ENCODE data around the gene CLDN14.

The CLDN14 gene

DNA sequence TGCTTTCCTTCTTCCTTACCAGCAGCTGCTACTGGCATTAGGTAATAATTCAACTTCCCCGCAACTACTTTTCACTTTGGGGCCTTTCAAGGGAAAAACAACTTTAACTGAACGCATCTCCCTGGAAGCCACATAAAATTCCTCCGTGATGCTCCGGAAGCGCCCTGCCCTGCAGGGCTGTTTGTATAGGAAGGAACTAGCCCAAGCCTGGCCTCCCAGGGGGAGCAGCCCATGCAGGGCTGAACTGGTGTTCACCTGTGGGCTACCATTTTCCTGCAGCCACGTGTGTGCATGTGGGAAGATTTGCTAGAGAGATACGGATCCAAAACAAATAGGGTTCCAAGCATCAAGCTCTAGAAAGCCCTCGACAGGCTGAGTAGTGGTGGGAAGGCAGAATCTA is 14.4 kb downstream of the CLDN14 start:
- no peak overlapping the region for H3K14ac ChIP-seq (ENCODE audit: low read length)
- no peak overlapping the region for H3K4me3 ChIP-seq (ENCODE audit: low read depth, low read length)
- no peaks in the 10 kb centered on the region for H3K79me2 ChIP-seq (ENCODE audit: control insufficient read depth, insufficient read depth, low read length, poor library complexity)
- DNase-seq = no peak
- whole genome bisulfite sequencing (ENCODE audit: extremely low coverage, insufficient coverage, insufficient read length) = no CpG with 5 or more reads among the region's 8 CpGs
- H3K9me3 ChIP-seq (ENCODE audit: insufficient read depth, low read depth, low read length) = no peaks in the 10 kb centered on the region
- no peak overlapping the region for H2AFZ ChIP-seq (ENCODE audit: insufficient read depth, low read length, poor library complexity)
- H3K36me3 ChIP-seq (ENCODE audit: control insufficient read depth in 1 of 2, insufficient read depth in 2 of 2, low read length in 2 of 2) = no peaks in the 10 kb centered on the region
- H2BK5ac ChIP-seq (ENCODE audit: low read depth, low read length, poor library complexity) = no peak overlapping the region
- H3K9ac ChIP-seq (ENCODE audit: low read length) = no peak overlapping the region
- no peaks in the 10 kb centered on the region for H3K79me1 ChIP-seq (ENCODE audit: low read length)
- no peaks in the 10 kb centered on the region for H3K27me3 ChIP-seq (ENCODE audit: insufficient read depth, low read length)
- H3K23ac ChIP-seq (ENCODE audit: low read length) = no peak overlapping the region
- no peak overlapping the region for H2BK120ac ChIP-seq (ENCODE audit: insufficient read depth, low read length, poor library complexity)
- H2BK12ac ChIP-seq (ENCODE audit: low read length) = no peak overlapping the region
- H4K91ac ChIP-seq (ENCODE audit: low read depth, low read length) = no peak overlapping the region
- H2AK5ac ChIP-seq (ENCODE audit: low read length) = no peak overlapping the region
- H4K8ac ChIP-seq (ENCODE audit: low read depth, low read length) = no peak overlapping the region
- no peaks in the 10 kb centered on the region for H3K4me1 ChIP-seq (ENCODE audit: control insufficient read depth in 1 of 2, insufficient read depth in 2 of 2, low read length in 2 of 2)
- no peak overlapping the region for H4K12ac ChIP-seq (ENCODE audit: low read depth, low read length)
- no peak overlapping the region for H3K4ac ChIP-seq (ENCODE audit: low read depth, low read length)
- H3K18ac ChIP-seq (ENCODE audit: low read length) = no peak overlapping the region
- H3K4me2 ChIP-seq (ENCODE audit: low read length) = no peak overlapping the region
- H3K27ac ChIP-seq (ENCODE audit: low read depth, low read length) = no peak overlapping the region

DNA sequence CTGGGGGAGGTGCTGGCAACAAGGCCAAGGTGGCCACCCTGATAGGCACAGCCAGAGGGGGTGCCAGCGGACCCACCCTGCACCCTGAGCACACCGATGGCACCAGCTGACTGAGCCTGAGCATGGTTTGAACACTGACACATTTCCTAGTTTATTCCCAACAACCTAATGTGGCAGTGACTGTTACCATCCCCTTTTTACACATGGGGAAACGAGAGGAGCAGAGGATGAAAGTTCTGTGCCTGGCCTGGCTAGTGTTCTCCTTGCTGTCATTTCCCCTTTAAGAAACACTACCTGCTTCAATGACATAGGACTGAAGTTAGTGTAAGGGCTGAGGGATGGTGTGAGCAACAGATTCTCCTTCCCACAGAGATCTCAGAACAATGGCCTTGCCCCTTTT is 15.3 kb downstream of the CLDN14 start:
- Histone ChIP-seq H3K4me3 (ENCODE audit: low read depth, low read length) (no peak overlapping the region), H3K4me1 (ENCODE audit: control insufficient read depth in 1 of 2, insufficient read depth in 2 of 2, low read length in 2 of 2) (no peaks in the 10 kb centered on the region)
- WGBS (ENCODE audit: extremely low coverage, insufficient coverage, insufficient read length) = no CpG with 5 or more reads among the region's 3 CpGs

DNA sequence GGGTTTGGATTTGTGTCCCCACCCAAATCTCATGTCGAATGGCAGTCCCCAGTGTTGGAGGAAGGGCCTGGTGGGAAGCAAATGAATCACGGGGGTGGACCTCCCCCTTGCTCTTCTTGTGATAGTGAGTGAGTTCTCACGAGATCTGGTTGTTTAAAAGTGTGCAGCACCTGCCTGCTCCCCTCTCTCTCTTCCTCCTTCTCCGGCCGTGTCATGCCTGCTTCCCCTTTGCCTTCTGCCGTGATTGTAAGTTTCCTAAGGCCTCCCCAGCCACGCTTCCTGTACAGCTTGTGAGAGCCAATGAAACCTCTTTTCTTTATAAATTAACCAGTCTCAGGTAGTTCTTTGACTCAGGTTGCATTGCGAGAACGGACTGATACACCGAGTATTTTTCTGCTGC is 15.9 kb downstream of the CLDN14 start:
- no peak overlapping the region for H3K14ac ChIP-seq (ENCODE audit: low read length)
- DNase-seq = no peak
- no peak overlapping the region for H4K8ac ChIP-seq (ENCODE audit: low read depth, low read length)
- no peak overlapping the region for H2AK5ac ChIP-seq (ENCODE audit: low read length)
- no peaks in the 10 kb centered on the region for H3K4me1 ChIP-seq (ENCODE audit: control insufficient read depth in 1 of 2, insufficient read depth in 2 of 2, low read length in 2 of 2)
- H3K9me3 ChIP-seq (ENCODE audit: insufficient read depth, low read depth, low read length) = no peaks in the 10 kb centered on the region
- no CpG with 5 or more reads among the region's 10 CpGs for WGBS (ENCODE audit: extremely low coverage, insufficient coverage, insufficient read length)
- no peak overlapping the region for H2AFZ ChIP-seq (ENCODE audit: insufficient read depth, low read length, poor library complexity)
- H4K12ac ChIP-seq (ENCODE audit: low read depth, low read length) = no peak overlapping the region
- no peaks in the 10 kb centered on the region for H3K36me3 ChIP-seq (ENCODE audit: control insufficient read depth in 1 of 2, insufficient read depth in 2 of 2, low read length in 2 of 2)
- no peak overlapping the region for H3K4me2 ChIP-seq (ENCODE audit: low read length)
- H3K9ac ChIP-seq (ENCODE audit: low read length) = no peak overlapping the region
- H2BK12ac ChIP-seq (ENCODE audit: low read length) = no peak overlapping the region
- H3K4me3 ChIP-seq (ENCODE audit: low read depth, low read length) = no peak overlapping the region
- H3K79me2 ChIP-seq (ENCODE audit: control insufficient read depth, insufficient read depth, low read length, poor library complexity) = no peaks in the 10 kb centered on the region
- no peaks in the 10 kb centered on the region for H3K79me1 ChIP-seq (ENCODE audit: low read length)
- H4K91ac ChIP-seq (ENCODE audit: low read depth, low read length) = no peak overlapping the region
- no peaks in the 10 kb centered on the region for H3K27me3 ChIP-seq (ENCODE audit: insufficient read depth, low read length)
- H3K18ac ChIP-seq (ENCODE audit: low read length) = no peak overlapping the region
- no peak overlapping the region for H3K4ac ChIP-seq (ENCODE audit: low read depth, low read length)
- no peak overlapping the region for H2BK5ac ChIP-seq (ENCODE audit: low read depth, low read length, poor library complexity)
- H2BK120ac ChIP-seq (ENCODE audit: insufficient read depth, low read length, poor library complexity) = no peak overlapping the region
- H3K23ac ChIP-seq (ENCODE audit: low read length) = no peak overlapping the region
- no peak overlapping the region for H3K27ac ChIP-seq (ENCODE audit: low read depth, low read length)

More for the DNA sequence above, 15.3 kb downstream of the CLDN14 start:
- H3K9ac ChIP-seq (ENCODE audit: low read length) = no peak overlapping the region
- H3K4me2 ChIP-seq (ENCODE audit: low read length) = no peak overlapping the region
- no peaks in the 10 kb centered on the region for H3K9me3 ChIP-seq (ENCODE audit: insufficient read depth, low read depth, low read length)
- no peak overlapping the region for H2BK120ac ChIP-seq (ENCODE audit: insufficient read depth, low read length, poor library complexity)
- H3K4ac ChIP-seq (ENCODE audit: low read depth, low read length) = no peak overlapping the region
- no peak overlapping the region for H3K27ac ChIP-seq (ENCODE audit: low read depth, low read length)
- no peak overlapping the region for H2AK5ac ChIP-seq (ENCODE audit: low read length)
- DNase-seq = no peak
- H2BK5ac ChIP-seq (ENCODE audit: low read depth, low read length, poor library complexity) = no peak overlapping the region
- no peaks in the 10 kb centered on the region for H3K27me3 ChIP-seq (ENCODE audit: insufficient read depth, low read length)
- H2BK12ac ChIP-seq (ENCODE audit: low read length) = no peak overlapping the region
- no peak overlapping the region for H4K12ac ChIP-seq (ENCODE audit: low read depth, low read length)
- H3K23ac ChIP-seq (ENCODE audit: low read length) = no peak overlapping the region
- no peak overlapping the region for H2AFZ ChIP-seq (ENCODE audit: insufficient read depth, low read length, poor library complexity)
- H3K79me2 ChIP-seq (ENCODE audit: control insufficient read depth, insufficient read depth, low read length, poor library complexity) = no peaks in the 10 kb centered on the region
- no peak overlapping the region for H4K91ac ChIP-seq (ENCODE audit: low read depth, low read length)
- no peak overlapping the region for H3K18ac ChIP-seq (ENCODE audit: low read length)
- no peaks in the 10 kb centered on the region for H3K79me1 ChIP-seq (ENCODE audit: low read length)
- H4K8ac ChIP-seq (ENCODE audit: low read depth, low read length) = no peak overlapping the region
- H3K14ac ChIP-seq (ENCODE audit: low read length) = no peak overlapping the region
- H3K36me3 ChIP-seq (ENCODE audit: control insufficient read depth in 1 of 2, insufficient read depth in 2 of 2, low read length in 2 of 2) = no peaks in the 10 kb centered on the region

DNA sequence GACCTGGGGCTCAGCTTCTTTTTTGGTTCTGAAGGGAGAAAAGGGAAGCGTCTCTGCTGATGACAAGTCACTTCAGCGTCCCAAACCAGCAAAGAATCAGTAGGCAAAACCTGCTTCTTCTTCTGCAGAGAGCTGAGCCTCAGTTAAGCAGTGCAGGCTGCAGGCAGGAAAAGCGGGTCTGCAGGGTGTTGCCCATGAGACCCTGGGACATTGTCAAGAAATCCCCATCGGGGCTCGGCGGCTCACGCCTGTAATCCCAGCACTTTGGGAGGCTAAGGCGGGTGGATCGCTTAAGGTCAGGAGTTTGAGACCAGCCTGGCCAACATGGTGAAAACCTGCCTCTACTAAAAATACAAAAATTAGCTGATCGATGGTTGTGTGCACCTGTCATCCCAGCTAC is 16.7 kb downstream of the CLDN14 start:
- H4K8ac ChIP-seq (ENCODE audit: low read depth, low read length) = no peak overlapping the region
- H2BK12ac ChIP-seq (ENCODE audit: low read length) = no peak overlapping the region
- DNase-seq = no peak
- H2AFZ ChIP-seq (ENCODE audit: insufficient read depth, low read length, poor library complexity) = no peak overlapping the region
- H3K79me2 ChIP-seq (ENCODE audit: control insufficient read depth, insufficient read depth, low read length, poor library complexity) = no peaks in the 10 kb centered on the region
- no peak overlapping the region for H3K27ac ChIP-seq (ENCODE audit: low read depth, low read length)
- H3K18ac ChIP-seq (ENCODE audit: low read length) = no peak overlapping the region
- H3K4me1 ChIP-seq (ENCODE audit: control insufficient read depth in 1 of 2, insufficient read depth in 2 of 2, low read length in 2 of 2) = no peaks in the 10 kb centered on the region
- no peak overlapping the region for H4K91ac ChIP-seq (ENCODE audit: low read depth, low read length)
- no peaks in the 10 kb centered on the region for H3K9me3 ChIP-seq (ENCODE audit: insufficient read depth, low read depth, low read length)
- no peak overlapping the region for H2BK5ac ChIP-seq (ENCODE audit: low read depth, low read length, poor library complexity)
- H2AK5ac ChIP-seq (ENCODE audit: low read length) = no peak overlapping the region
- H3K4ac ChIP-seq (ENCODE audit: low read depth, low read length) = no peak overlapping the region
- no peak overlapping the region for H3K4me2 ChIP-seq (ENCODE audit: low read length)
- H3K23ac ChIP-seq (ENCODE audit: low read length) = no peak overlapping the region
- H3K9ac ChIP-seq (ENCODE audit: low read length) = no peak overlapping the region
- WGBS (ENCODE audit: extremely low coverage, insufficient coverage, insufficient read length) = no CpG with 5 or more reads among the region's 10 CpGs
- no peaks in the 10 kb centered on the region for H3K79me1 ChIP-seq (ENCODE audit: low read length)
- H4K12ac ChIP-seq (ENCODE audit: low read depth, low read length) = no peak overlapping the region
- H3K36me3 ChIP-seq (ENCODE audit: control insufficient read depth in 1 of 2, insufficient read depth in 2 of 2, low read length in 2 of 2) = no peaks in the 10 kb centered on the region
- H2BK120ac ChIP-seq (ENCODE audit: insufficient read depth, low read length, poor library complexity) = no peak overlapping the region
- no peaks in the 10 kb centered on the region for H3K27me3 ChIP-seq (ENCODE audit: insufficient read depth, low read length)
- no peak overlapping the region for H3K4me3 ChIP-seq (ENCODE audit: low read depth, low read length)
- no peak overlapping the region for H3K14ac ChIP-seq (ENCODE audit: low read length)
